Glutamatergic neuron (in vitro differentiated cells): ENCODE measurements around the gene EHMT2. TPM values are rescaled to one million over a fixed set of nuclear protein-coding genes. Genes with fewer than 3 reads are reported as not detected.
A peak's percentile ranks its signal among the peaks of the same experiment; 100 is the strongest.

Experiments used
- DNase-seq: peaks from one replicate; pipeline ENCODE4 v3.0.0; 2022
- H3K27ac Mint-ChIP-seq: one replicate; pipeline ENCODE4 v1.8.0; 2020; ENCODE audit warnings: mild to moderate bottlenecking, mixed read lengths, inconsistent platforms; ENCODE audit not compliant: unreplicated experiment
- H3K27me3 Mint-ChIP-seq: one replicate; pipeline ENCODE4 v1.8.0; 2020; ENCODE audit warnings: mild to moderate bottlenecking, moderate library complexity, mixed read lengths, inconsistent platforms; ENCODE audit not compliant: unreplicated experiment
- H3K36me3 Mint-ChIP-seq: one replicate; pipeline ENCODE4 v1.8.0; 2020; ENCODE audit warnings: mild to moderate bottlenecking, mixed read lengths, inconsistent platforms; ENCODE audit not compliant: unreplicated experiment
- H3K4me1 Mint-ChIP-seq: one replicate; pipeline ENCODE4 v1.8.0; 2020; ENCODE audit warnings: mild to moderate bottlenecking, low read depth, mixed read lengths, inconsistent platforms; ENCODE audit not compliant: unreplicated experiment
- H3K4me3 Mint-ChIP-seq: one replicate; pipeline ENCODE4 v1.8.0; 2020; ENCODE audit warnings: mild to moderate bottlenecking, mixed read lengths, inconsistent platforms; ENCODE audit not compliant: unreplicated experiment
- H3K9me3 Mint-ChIP-seq: one replicate; pipeline ENCODE4 v1.8.0; 2020; ENCODE audit warnings: mild to moderate bottlenecking, moderate library complexity, mixed read lengths, inconsistent platforms; ENCODE audit not compliant: unreplicated experiment
- total RNA-seq: library from RNA; stranded (reverse); fragmentation: NEBNext Ultra II Directional; extraction: Animal tissue kit (Norgen Biotek cat#: 25700); gene quantifications from one replicate; pipeline ENCODE4 v1.2.1, GENCODE V29; 2021; ENCODE audit not compliant: unreplicated experiment
- TF ChIP-seq, protein P1 (sequence below): fragments of 200-600 bp; sonication (generic); IDR thresholded peaks from one replicate; pipeline ENCODE4 v1.5.0; 2021; ENCODE audit not compliant: partially characterized antibody, unreplicated experiment

EHMT2 gene
- total RNA-seq, 1 donor from 2014 or later: 113 TPM

DNA sequence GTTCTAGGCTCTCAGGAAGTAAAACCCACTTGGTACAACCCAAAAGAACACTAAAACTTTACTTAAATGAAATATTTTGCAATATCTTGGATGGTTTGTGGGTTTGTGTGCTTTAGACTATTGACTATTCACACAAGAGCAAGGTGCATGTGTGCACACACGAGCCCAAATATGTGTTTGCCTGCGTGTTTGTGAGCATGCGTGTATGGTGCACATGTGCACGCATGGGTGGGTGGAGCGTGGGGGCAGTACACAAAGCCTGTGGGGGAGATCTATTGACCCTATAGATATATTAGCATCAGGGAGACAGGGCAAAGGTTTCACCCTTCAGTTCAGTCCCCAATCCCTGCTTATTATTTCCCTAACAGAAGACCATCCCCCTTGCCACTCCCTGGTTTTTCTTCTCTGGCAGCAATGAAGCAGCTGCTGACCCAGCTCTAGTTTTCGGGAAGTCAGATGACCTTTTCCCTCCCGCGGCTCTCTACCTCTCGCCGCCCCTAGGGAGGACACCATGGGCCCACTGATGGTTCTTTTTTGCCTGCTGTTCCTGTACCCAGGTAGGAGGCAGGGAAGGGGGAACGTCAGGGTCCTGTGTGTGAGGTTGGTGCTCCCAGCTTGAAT is 29.9 kb upstream of the EHMT2 start, which contains the start of gene C2:
Gene C2 (plus strand): TSS at position 476 of the 621 bp plus-strand sequence. CDS start 36 bp downstream, at position 512.
- H3K4me3 Mint-ChIP-seq: peak within 1 kb of the TSS; percentile 7
- H3K4me1 Mint-ChIP-seq: no peaks in the 10 kb centered on the region
- no peaks in the 10 kb centered on the region for H3K36me3 Mint-ChIP-seq
- H3K9me3 Mint-ChIP-seq: peaks cover 3% of the 10 kb centered on the region
- TF ChIP-seq, protein P1, sequence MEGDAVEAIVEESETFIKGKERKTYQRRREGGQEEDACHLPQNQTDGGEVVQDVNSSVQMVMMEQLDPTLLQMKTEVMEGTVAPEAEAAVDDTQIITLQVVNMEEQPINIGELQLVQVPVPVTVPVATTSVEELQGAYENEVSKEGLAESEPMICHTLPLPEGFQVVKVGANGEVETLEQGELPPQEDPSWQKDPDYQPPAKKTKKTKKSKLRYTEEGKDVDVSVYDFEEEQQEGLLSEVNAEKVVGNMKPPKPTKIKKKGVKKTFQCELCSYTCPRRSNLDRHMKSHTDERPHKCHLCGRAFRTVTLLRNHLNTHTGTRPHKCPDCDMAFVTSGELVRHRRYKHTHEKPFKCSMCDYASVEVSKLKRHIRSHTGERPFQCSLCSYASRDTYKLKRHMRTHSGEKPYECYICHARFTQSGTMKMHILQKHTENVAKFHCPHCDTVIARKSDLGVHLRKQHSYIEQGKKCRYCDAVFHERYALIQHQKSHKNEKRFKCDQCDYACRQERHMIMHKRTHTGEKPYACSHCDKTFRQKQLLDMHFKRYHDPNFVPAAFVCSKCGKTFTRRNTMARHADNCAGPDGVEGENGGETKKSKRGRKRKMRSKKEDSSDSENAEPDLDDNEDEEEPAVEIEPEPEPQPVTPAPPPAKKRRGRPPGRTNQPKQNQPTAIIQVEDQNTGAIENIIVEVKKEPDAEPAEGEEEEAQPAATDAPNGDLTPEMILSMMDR: no peak
- DNase-seq: no peak
- H3K27ac Mint-ChIP-seq: no peak within 1 kb of the TSS
- H3K27me3 Mint-ChIP-seq: no peaks in the 10 kb centered on the region

DNA sequence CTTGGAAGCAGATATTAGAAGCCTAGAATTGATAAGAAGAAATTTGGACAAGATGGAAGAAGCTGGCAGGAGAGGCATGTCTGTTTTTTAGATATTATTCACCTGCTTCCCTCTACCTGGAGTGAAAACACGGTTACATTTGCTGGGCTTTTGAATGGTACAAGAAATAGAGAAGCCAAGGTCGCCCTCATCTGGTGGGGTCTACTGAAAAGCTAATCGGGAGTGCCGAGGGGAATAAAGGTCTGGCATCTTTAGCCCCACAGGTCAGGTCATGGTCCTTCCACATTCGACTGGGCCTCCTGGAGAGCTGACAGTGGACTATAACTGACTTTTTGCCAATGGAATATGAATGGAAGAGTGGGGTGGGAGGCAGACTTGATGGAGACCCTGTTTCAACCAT is 25.4 kb upstream of the EHMT2 start:
- Mint-ChIP-seq H3K27me3 (no peaks in the 10 kb centered on the region), H3K36me3 (no peaks in the 10 kb centered on the region), H3K4me3 (no peak overlapping the region), H3K27ac (no peak overlapping the region), H3K4me1 (no peaks in the 10 kb centered on the region), H3K9me3 (no peaks in the 10 kb centered on the region)
- TF ChIP-seq, protein P1: no peak
- DNase-seq: no peak

DNA sequence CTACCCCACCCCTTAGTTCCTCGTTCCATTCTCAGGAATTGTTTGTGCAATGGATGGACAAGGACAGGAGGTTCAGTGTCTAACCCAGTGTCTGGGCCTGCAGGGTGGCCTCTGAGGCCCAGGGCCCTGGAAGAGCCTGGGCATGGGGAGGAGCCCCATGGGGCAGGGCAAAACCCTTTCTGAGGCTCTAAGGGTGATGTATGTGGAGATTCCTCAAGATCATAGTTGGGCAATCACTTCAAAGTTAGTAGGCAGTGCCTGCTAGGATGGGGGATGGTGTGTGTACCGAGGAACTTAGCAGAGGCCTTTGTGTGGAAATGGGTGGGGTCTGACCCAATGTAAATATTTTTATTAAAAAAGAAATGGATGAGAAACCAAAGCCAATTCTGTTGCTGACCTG is 23.3 kb upstream of the EHMT2 start:
- Mint-ChIP-seq H3K36me3 (no peaks in the 10 kb centered on the region), H3K4me3 (no peak overlapping the region), H3K27ac (no peak overlapping the region), H3K9me3 (no peaks in the 10 kb centered on the region), H3K27me3 (no peaks in the 10 kb centered on the region), H3K4me1 (no peaks in the 10 kb centered on the region)
- no peak for DNase-seq
- TF ChIP-seq, protein P1: no peak

DNA sequence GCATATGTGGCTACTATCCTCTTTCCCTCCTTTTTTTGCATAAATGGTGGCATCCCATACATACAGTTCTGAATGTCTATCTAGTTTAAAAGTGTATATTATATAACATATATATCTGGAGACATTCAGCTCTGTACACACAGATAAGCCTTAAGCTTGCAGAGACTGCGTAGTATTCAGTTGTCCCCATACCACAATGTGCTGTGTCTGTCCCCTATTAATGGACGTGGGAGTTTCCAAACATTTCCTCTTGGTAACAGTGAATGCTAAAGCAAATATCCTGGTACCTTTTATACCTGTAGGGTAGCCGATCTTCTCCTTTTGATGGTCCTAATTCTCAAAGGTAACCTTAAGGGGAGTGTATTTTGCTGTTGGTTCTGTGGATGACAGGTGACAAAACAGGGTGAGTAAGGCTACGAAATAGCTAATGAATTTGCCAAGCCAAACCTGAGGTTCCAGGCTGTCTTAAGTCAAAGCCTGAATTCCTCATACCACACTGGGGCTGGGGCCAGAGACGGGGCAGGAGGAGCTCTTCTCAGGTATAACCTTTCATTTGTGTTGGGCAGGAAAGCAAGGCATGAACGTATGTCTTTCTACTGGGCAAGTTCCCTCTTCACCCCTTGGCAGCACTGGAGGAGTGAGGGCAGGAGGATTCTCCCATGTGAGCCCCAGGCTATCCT is 22.3 kb upstream of the EHMT2 start:
- Mint-ChIP-seq H3K4me3 (no peak overlapping the region), H3K9me3 (no peaks in the 10 kb centered on the region), H3K4me1 (no peaks in the 10 kb centered on the region), H3K36me3 (no peaks in the 10 kb centered on the region), H3K27ac (no peak overlapping the region), H3K27me3 (no peaks in the 10 kb centered on the region)
- DNase-seq: no peak
- TF ChIP-seq, protein P1: no peak

DNA sequence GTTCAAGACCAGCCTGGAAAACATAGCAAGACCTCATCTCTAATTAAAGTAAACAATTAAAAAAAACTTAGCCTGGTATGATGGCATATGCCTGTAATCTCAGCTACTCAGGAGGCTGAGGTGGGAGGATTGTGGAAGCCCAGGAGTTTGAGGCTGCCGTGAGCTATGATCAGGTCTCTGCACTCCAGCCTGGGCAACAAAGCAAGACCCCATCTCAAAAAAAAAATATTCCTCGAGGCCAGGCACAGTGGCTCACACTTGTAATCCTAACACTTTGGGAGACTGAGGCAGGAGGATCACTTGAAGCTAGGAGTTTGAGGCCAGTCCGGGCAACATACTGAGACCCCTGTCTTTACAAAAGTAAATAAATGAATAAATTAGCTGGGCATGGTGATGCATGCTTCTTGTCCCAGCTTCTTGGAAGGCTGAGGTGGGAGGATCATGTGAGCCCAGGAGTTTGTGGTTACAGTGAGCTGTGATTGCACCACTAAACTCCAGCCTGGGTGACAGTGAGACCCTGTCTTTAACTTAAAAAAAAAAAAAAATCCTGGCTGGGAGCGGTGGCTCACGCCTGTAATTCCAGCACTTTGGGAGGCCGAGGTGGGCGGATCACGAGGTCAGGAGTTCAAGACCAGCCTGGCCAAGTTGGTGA is 20.7 kb upstream of the EHMT2 start:
- no peaks in the 10 kb centered on the region for H3K9me3 Mint-ChIP-seq
- DNase-seq: no peak
- H3K36me3 Mint-ChIP-seq: no peaks in the 10 kb centered on the region
- TF ChIP-seq, protein P1: no peak
- no peak overlapping the region for H3K4me3 Mint-ChIP-seq
- no peaks in the 10 kb centered on the region for H3K4me1 Mint-ChIP-seq
- H3K27me3 Mint-ChIP-seq: no peaks in the 10 kb centered on the region
- no peak overlapping the region for H3K27ac Mint-ChIP-seq
